PC-3 (cell line): ENCODE data around the gene FRRS1. TPM values are rescaled to one million over a fixed set of nuclear protein-coding genes. Genes with fewer than 3 reads are reported as not detected.

ENCODE experiments used
- ATAC-seq: fragments of 200-7000 bp; cut with Tn5 transposase; 2 replicates; pipeline ENCODE4 v1.9.1; 2020; ENCODE audit warnings: mild to moderate bottlenecking, moderate library complexity
- BruUV-seq: library from RNA; stranded (reverse); fragments of 400-500 nt; replicated peaks from 2 replicates; lab custom pipeline; 2021; lab: Mats Ljungman, UMichigan
- CTCF ChIA-PET: fragments of 300-600 bp; sonication (Branson Sonifier 250); formaldehyde crosslinking; loops from one replicate; lab custom pipeline; 2022; ENCODE audit warnings: antibody characterized with exemption; lab: Charles Lee
- POLR2A ChIA-PET: fragments of 300-600 bp; sonication (Branson Sonifier 250); formaldehyde crosslinking; loops from one replicate; lab custom pipeline; 2022; ENCODE audit warnings: antibody characterized with exemption; ENCODE audit not compliant: unreplicated experiment; lab: Charles Lee
- DNase-seq: peaks from one replicate; pipeline ENCODE4 v3.0.0-alpha.2; 2015
- H2AFZ ChIP-seq: fragments of 300-600 bp; sonication (generic); 2 replicates; pipeline ENCODE4 v1.6.0; 2016; ENCODE audit warnings: antibody characterized with exemption, low read length
- H3F3A ChIP-seq: fragments of 300-600 bp; sonication (generic); one replicate; pipeline ENCODE4 v1.6.0; 2017; ENCODE audit warnings: antibody characterized with exemption, low read length, control low read depth, mild to moderate bottlenecking; ENCODE audit not compliant: unreplicated experiment
- H3K27ac ChIP-seq: fragments of 300-600 bp; sonication (generic); 2 replicates; pipeline ENCODE4 v1.5.1; 2016; ENCODE audit warnings: mild to moderate bottlenecking, low read length
- H3K27me3 ChIP-seq: fragments of 300-600 bp; sonication (generic); 2 replicates; pipeline ENCODE4 v1.6.1; 2016; ENCODE audit warnings: low read length, mixed read lengths
- H3K36me3 ChIP-seq: fragments of 300-600 bp; sonication (generic); 2 replicates; pipeline ENCODE4 v1.6.1; 2016; ENCODE audit warnings: low read depth, mixed run types, low read length, mixed read lengths
- H3K4me1 ChIP-seq: fragments of 300-600 bp; sonication (generic); 2 replicates; pipeline ENCODE4 v1.5.1; 2016; ENCODE audit warnings: low read length; ENCODE audit not compliant: insufficient read depth
- H3K4me2 ChIP-seq: fragments of 300-600 bp; sonication (generic); 2 replicates; pipeline ENCODE4 v1.6.0; 2016; ENCODE audit warnings: low read length
- H3K4me3 ChIP-seq: fragments of 300-600 bp; sonication (generic); 2 replicates; pipeline ENCODE4 v1.5.1; 2016; ENCODE audit warnings: mild to moderate bottlenecking, low read length, mixed read lengths
- H3K79me2 ChIP-seq: fragments of 300-600 bp; sonication (generic); 2 replicates; pipeline ENCODE4 v1.6.1; 2017; ENCODE audit warnings: low read length, mixed read lengths
- H3K9ac ChIP-seq: fragments of 300-600 bp; sonication (generic); 2 replicates; pipeline ENCODE4 v1.6.0; 2016; ENCODE audit warnings: mild to moderate bottlenecking, low read length
- H3K9me2 ChIP-seq: fragments of 300-600 bp; sonication (generic); replicated peaks from 2 replicates; pipeline ENCODE4 v1.6.1; 2016; ENCODE audit warnings: mixed run types, low read length, mixed read lengths
- H3K9me3 ChIP-seq: fragments of 300-600 bp; sonication (generic); 2 replicates; pipeline ENCODE4 v1.6.1; 2016; ENCODE audit warnings: low read length, mixed read lengths
- H4K20me1 ChIP-seq: fragments of 300-600 bp; sonication (generic); 2 replicates; pipeline ENCODE4 v1.6.1; 2016; ENCODE audit warnings: low read length, mixed read lengths
- CTCF ChIP-seq: fragments of 300-600 bp; sonication (generic); conservative IDR thresholded peaks from 2 replicates; pipeline ENCODE4 v1.5.1; 2017; ENCODE audit warnings: antibody characterized with exemption, low read depth, mild to moderate bottlenecking, low read length
- EZH2 ChIP-seq: fragments of 300-600 bp; sonication (generic); IDR thresholded peaks from one replicate; pipeline ENCODE4 v1.6.1; 2017; ENCODE audit warnings: antibody characterized with exemption, mild to moderate bottlenecking, low read length; ENCODE audit not compliant: unreplicated experiment
- EZH2phosphoT487 ChIP-seq: fragments of 300-600 bp; sonication (generic); IDR thresholded peaks from 2 replicates; pipeline ENCODE4 v1.6.1; 2018; ENCODE audit warnings: mild to moderate bottlenecking, antibody characterized with exemption, low read length, borderline replicate concordance
- intact Hi-C: fragments of 100-400 bp; cut with micrococcal nuclease; formaldehyde crosslinking; loops from 2 replicates; pipeline ENCODE4 v1.9.0; 2023
- total RNA-seq: library from RNA; depleted of rRNA; stranded (reverse); fragments of >200 nt; gene quantifications from 2 replicates; pipeline ENCODE4 v1.2.3, GENCODE V29; 2014

The FRRS1 gene
- total RNA-seq, 1 experiment from 2014 or later = 16.3 TPM

DNA sequence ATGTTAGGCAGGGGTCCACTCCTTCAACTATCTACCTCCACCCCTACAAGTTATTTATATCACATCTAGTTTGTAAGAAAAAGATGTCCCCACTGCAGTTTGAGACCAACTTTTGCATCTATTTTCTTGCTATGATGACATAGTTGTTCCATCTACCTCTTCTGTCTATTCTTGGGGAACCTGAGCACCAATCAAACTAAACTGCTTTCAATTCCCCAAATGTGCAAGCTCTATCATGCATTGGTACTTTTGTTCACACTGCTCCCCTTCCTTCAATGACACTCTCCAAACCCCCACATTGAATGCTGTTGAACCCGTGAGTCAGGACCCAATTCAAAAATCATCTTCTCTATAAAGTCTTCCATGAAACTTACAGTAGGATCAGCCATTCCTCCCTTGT lies 16.0 kb upstream of the FRRS1 start:
- Histone ChIP-seq H3K27me3 (no peaks in the 10 kb centered on the region), H3K9me3 (no peaks in the 10 kb centered on the region), H3K27ac (no peak overlapping the region), H4K20me1 (no peaks in the 10 kb centered on the region), H2AFZ (no peak overlapping the region), H3K9ac (no peak overlapping the region), H3K79me2 (no peaks in the 10 kb centered on the region), H3F3A (no peaks in the 10 kb centered on the region), H3K4me1 (no peaks in the 10 kb centered on the region), H3K4me3 (no peak overlapping the region), H3K4me2 (no peak overlapping the region), H3K36me3 (no peaks in the 10 kb centered on the region), H3K9me2 (no peaks in the 10 kb centered on the region)
- ChIA-PET POLR2A (no interaction called here), CTCF (no interaction called here)
- no peak for ATAC-seq
- TF ChIP-seq CTCF (no peak), EZH2phosphoT487 (no peak), EZH2 (no peak)
- DNase-seq = no peak
- no TSS peak for BruUV-seq
- intact Hi-C loops = no loop called here

DNA sequence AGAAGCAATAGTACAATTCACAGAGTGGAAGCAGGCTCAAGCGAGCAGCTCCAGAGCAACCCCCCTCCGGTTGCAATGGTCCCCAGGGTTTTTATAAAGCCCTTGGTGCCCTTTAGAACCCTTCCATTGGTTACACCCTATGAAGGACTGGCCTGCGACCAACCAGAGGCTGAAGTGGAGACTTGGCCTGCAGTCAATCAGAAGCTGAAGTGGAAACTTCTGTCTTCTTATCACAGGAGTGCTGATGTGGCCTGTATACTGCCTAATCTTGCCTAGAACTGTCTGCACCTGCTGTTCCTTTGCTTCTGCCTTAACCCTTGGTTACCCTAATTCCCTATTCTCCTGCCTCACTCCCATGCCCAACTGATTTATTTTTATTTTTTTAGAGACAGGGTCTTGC lies 15.4 kb upstream of the FRRS1 start:
- POLR2A ChIA-PET = no interaction called here
- Histone ChIP-seq H3K4me1 (no peaks in the 10 kb centered on the region), H3F3A (no peaks in the 10 kb centered on the region), H3K36me3 (no peaks in the 10 kb centered on the region), H3K9ac (no peak overlapping the region), H3K4me3 (no peak overlapping the region), H3K27ac (no peak overlapping the region), H3K4me2 (no peak overlapping the region), H3K9me2 (no peaks in the 10 kb centered on the region), H3K9me3 (no peaks in the 10 kb centered on the region), H2AFZ (no peak overlapping the region), H3K79me2 (no peaks in the 10 kb centered on the region), H4K20me1 (no peaks in the 10 kb centered on the region), H3K27me3 (no peaks in the 10 kb centered on the region)
- intact Hi-C loops = no loop called here
- no TSS peak for BruUV-seq
- no peak for TF ChIP-seq EZH2
- TF ChIP-seq CTCF = no peak
- TF ChIP-seq EZH2phosphoT487 = no peak
- CTCF ChIA-PET = no interaction called here
- DNase-seq (no peak), ATAC-seq (no peak)

- Histone ChIP-seq H3K4me3 (no peak overlapping the region), H3K9me3 (no peaks in the 10 kb centered on the region), H3K4me1 (no peaks in the 10 kb centered on the region), H3K79me2 (no peaks in the 10 kb centered on the region), H3K27me3 (no peaks in the 10 kb centered on the region), H3K36me3 (no peaks in the 10 kb centered on the region), H2AFZ (no peak overlapping the region), H3K4me2 (no peak overlapping the region), H3K9ac (no peak overlapping the region), H4K20me1 (no peaks in the 10 kb centered on the region), H3K9me2 (no peaks in the 10 kb centered on the region), H3F3A (no peaks in the 10 kb centered on the region), H3K27ac (no peak overlapping the region)
- BruUV-seq = no TSS peak
- DNase-seq (no peak), ATAC-seq (peak; percentile 60)
- intact Hi-C loops = no loop called here
- POLR2A ChIA-PET = no interaction called here
- CTCF ChIA-PET = no interaction called here
- TF ChIP-seq EZH2 (no peak), CTCF (no peak), EZH2phosphoT487 (no peak)
These were observed 11.3 kb upstream of the FRRS1 start for GRCh38 chr1:99777752-99778151.
